ENCODE results near the gene TRABD. TPM values are rescaled to one million over a fixed set of nuclear protein-coding genes. Genes with fewer than 3 reads are reported as not detected.
"Not testable (repeated sequence)": the region's sequence is repeated elsewhere in the genome, so short reads cannot be mapped to it uniquely, and the experiment has no call there.

The TRABD gene
- total RNA-seq, 1 donor from 2014 or later: 45.0 TPM

- no peak for DNase-seq (ENCODE audit: extremely low read depth, low read depth, low spot score)
Observed at GRCh38 chr22:50200461-50201190, 14.9 kb downstream of the TRABD start, which contains the start of gene SELENOO. Gene SELENOO, plus strand, starts transcription at chr22:50201011. Its CDS starts 26 bp downstream, at chr22:50201037.

DNA sequence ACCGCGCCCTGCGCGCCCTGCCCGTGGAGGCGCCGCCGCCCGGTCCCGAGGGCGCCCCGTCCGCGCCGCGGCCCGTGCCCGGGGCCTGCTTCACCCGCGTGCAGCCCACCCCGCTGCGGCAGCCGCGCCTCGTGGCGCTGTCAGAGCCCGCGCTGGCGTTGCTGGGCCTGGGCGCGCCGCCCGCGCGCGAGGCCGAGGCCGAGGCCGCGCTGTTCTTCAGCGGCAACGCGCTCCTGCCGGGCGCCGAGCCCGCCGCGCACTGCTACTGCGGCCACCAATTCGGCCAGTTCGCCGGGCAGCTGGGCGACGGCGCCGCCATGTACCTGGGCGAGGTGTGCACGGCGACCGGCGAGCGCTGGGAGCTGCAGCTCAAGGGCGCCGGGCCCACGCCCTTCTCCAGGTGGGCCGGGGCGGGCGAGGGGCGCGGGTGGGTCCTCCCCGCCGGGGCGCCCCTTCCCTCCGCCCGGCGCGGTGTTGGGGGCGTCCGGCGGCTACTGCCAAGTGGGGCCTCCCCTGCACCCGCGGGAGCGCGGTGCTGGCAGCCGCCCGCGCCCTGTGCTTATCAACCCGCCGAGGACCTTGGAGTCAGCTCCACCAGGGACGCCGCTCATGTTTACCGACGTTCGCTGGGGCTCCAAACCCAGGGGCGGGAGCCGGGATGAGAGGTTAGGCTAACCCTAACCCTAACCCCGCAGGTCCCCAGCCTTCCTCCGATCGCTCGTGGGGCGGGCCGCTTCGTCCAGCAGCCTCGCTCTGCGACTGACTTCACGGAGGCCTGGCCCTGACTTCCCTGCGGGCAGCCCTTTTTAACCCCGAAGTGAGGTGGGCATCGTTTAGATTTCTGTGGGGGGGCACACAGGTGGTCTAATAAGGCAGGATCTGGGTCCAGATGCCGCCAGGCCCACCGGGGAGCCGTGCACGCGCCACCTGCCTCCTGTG, 15.7 kb downstream of the TRABD start:
- no peak for DNase-seq (ENCODE audit: extremely low read depth, low read depth, low spot score)

DNA sequence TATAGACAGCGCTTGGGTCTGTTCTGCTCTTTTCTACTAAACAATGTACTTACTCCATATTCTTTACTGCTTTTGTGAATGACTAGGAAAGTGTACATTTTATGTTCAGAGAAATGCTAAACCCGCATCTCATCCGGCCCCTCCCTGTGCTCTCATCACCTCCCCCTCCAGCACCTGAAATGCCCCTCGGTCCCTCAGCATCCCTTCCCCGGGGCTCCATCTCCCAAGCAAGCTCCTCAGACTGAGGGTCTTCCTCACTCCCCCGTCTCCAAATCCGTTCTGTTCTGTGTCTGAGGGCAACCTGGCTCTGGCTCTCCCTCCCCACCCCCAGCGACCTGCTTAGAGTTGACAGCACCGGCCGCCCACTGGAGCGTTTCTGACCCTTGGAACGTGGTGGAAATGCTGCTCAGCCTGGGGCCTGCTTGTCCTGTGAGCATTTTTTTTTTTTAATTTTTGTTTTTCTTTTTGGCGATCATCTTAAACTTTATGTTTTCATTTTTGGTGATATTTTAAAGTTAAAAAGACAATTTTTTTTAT, 16.5 kb downstream of the TRABD start:
- no peak for DNase-seq (ENCODE audit: extremely low read depth, low read depth, low spot score)

DNA sequence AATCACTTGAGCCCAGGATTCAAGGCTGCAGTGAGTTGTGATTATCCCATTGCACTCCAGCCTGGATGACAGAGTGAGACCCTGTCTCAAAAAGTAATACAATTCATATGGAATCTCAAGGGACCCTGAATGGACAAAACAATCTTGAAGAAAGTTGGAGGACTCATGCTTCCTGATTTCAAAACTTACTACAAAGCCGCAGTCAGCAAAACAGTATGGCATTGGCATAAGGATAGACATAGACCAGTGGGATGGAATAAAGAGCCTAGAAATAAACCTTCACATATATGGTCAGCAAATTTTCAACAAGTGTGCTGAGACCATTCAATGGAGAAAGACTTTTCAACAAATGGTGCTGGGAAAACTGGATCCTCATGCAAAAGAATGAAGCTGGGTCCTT, 17.6 kb downstream of the TRABD start:
- no peak for DNase-seq (ENCODE audit: extremely low read depth, low read depth, low spot score)

DNA sequence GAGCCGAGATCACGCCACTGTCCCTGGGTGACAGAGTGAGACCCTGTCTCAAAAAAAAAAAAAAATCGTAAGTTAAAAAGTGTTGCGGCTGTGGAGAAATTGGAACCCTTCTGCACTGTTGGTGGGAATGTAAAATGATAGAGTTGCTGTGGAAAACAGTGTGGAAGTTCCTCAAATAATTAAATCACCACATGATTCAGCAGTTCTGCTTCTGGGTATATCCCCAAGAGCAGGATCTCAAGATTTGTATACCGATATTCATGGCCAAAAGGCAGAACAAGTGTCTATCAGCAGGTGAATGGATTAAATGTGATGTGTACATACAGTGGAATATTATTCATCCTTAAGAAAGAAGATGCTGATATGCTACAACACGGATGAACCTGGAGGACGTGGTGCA, 18.9 kb downstream of the TRABD start:
- DNase-seq (ENCODE audit: extremely low read depth, low read depth, low spot score): no peak

- not testable (repeated sequence) for DNase-seq (ENCODE audit: extremely low read depth, low read depth, low spot score)
Observed at GRCh38 chr22:50204998-50205397, 19.3 kb downstream of the TRABD start.

DNA sequence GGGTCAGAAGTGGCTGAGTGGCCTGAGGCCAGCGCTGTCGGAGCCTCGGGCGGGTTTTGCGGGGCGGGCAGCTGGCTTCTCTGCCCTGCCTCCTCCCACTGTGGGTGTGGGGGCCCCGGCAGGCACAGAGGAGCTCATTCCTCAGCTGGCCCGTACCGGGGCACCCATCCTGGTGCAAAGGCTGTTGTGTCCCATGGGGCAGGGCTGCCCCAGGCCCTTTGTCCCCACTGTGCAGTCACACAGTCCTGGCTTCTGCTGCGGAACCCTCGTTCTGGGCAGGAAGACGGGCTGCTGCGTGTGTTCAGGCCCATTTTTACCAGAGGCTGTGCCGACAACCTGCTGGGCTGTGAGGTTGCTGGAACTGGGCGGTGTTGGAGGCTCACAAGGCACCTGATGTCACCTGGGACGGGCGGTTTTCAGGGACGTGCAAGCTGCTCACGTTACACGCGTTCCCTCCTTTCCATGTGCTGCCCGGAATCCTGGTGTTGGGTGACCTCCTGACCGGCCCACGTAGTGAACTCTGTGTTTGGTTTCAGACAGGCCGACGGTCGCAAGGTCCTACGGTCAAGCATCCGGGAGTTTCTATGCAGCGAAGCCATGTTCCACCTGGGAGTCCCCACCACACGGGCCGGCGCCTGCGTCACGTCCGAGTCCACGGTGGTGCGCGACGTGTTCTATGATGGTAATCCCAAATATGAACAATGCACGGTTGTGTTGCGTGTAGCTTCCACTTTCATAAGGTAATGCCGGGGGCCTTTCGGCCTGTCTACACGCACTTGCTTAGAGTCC, 20.3 kb downstream of the TRABD start:
- no peak for DNase-seq (ENCODE audit: extremely low read depth, low read depth, low spot score)

DNA sequence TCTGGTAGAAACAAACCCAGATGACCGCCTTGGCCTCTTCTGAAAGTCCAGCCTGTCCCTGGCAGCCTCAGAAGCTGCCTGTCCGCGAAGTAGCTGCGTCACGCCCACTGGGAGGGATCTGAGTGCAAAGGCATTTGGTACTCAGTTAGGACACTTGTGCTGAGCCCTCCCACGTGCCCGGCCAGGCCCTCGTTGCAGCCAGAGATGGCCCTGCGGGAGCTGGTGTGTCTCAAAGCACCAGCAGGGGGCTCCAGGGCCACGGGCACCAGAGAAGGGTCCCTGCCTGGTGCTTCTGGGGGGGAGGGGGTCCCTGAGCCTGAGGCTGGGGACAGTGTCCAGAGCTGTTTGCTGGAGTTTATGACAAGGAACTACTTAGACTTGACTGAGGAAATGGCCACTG, 20.9 kb downstream of the TRABD start:
- no peak for DNase-seq (ENCODE audit: extremely low read depth, low read depth, low spot score)

DNA sequence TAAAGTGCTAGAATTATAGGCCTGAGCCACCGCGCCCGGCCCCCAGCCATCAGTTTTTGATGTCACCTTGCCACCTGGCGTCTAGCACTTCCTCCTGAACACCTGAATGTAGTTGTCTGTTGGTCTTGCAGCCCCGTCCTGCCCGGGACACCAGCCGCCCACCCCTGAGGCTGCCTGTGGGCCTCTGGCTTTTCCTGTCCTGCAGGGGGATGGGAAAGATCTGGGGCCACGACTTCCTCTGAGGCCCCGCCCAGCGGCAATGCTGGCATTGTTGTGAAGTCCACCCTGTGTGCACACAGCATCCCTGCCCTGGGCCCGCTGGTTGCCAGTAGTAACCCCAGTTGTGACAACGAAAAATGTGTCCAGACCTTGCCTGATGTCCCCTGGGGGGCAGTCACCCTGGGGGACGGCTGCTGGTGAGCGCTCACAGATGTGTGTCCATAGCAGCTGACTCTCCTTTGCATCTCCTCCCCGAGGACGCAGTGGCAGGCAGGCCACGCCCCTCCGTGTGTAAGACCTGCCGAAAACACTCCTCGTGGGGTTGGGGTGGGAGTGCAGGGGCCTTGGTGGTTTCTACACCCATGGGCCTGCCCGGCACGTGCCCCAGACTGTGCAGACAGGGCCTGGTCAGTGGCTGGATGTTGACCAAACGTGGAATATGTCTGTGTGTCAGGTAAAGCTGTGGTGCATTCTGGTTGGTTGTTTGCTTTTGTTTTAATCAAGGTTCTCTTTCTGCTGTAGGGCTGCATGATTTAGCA, 21.8 kb downstream of the TRABD start:
- DNase-seq (ENCODE audit: extremely low read depth, low read depth, low spot score): no peak

DNA sequence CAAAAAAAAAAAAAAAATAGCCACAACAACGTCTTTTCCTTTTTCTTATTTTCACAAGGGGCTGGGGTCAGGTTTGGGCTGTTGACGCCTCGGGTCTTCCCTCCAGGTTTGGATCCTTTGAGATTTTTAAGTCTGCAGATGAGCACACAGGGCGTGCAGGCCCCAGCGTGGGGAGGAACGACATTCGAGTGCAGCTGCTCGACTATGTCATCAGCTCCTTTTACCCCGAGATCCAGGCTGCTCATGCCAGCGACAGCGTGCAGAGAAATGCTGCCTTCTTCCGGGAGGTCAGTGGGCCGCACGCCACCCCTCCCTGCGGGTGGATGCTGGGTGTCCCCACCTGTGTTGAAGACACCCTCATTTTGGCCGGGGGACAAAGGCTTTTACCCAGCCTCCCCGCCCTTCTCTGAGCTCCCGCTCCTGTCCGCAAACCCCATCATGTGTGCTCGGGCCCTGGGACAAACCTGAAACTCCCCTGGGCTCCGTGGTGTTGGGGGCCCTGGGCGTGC, 22.8 kb downstream of the TRABD start:
- DNase-seq (ENCODE audit: extremely low read depth, low read depth, low spot score): no peak

DNA sequence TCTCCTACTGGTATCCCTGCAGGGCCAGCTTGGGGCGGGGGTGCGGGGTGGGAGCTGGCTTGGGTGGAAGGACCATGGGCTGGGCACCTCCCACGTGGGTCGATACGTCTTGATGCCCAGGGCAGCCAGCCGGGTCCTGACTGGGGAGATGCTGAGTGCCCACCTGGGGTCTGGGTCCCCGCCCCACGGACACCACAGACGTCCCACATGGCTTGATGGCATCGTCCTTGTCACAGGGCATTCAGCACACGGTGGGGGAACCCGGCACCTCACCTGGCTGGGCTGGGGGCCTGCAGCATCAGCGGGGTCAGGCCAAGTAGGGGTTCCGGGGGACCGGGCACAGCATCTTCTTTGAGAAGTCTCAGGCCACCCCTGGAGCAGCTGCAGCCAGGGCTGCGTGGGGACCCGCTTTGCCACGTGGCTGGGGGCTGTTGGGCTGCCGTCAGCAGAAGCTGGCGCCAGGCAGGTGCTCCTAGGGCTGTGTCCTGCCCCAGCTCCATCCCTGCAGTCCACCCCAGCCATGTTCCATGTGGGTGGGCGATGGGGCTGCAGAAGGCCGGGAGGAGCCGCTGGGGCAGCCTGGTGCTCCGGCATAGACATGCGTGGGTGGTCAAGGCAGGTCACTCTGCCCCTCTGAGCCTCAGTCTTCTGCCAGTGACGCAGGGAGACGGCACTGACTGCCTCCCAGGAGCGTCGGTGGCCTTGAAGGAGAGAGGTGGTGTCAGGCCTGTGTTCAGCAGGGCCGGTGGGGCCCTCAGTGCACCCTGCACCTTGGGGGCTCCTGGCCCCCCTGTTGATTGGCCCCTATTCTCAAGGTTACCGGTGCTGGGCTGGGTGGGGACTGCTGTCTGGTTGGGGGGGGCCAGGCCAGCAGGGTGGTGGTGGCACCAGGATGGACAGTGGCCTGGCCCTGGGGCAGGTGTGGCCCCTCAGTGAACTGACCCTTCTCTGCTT, 23.5 kb downstream of the TRABD start:
- no peak for DNase-seq (ENCODE audit: extremely low read depth, low read depth, low spot score)

DNA sequence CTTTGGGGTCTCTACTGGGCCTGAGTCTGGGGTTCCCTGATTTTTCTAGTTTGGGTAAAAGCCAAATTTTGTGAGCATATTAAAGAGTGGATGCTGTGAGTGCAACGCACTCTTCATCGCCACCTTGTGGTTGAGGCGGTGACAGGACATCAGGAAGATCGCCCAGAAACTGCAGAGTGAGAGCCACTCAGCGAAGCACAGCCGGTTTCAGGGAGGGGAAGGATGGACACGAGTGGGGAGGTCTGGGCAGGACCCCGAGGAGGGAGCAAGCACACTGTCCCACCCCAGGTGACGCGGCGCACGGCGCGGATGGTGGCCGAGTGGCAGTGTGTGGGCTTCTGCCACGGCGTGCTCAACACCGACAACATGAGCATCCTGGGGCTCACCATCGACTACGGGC, 24.2 kb downstream of the TRABD start:
- no peak for DNase-seq (ENCODE audit: extremely low read depth, low read depth, low spot score)

DNA sequence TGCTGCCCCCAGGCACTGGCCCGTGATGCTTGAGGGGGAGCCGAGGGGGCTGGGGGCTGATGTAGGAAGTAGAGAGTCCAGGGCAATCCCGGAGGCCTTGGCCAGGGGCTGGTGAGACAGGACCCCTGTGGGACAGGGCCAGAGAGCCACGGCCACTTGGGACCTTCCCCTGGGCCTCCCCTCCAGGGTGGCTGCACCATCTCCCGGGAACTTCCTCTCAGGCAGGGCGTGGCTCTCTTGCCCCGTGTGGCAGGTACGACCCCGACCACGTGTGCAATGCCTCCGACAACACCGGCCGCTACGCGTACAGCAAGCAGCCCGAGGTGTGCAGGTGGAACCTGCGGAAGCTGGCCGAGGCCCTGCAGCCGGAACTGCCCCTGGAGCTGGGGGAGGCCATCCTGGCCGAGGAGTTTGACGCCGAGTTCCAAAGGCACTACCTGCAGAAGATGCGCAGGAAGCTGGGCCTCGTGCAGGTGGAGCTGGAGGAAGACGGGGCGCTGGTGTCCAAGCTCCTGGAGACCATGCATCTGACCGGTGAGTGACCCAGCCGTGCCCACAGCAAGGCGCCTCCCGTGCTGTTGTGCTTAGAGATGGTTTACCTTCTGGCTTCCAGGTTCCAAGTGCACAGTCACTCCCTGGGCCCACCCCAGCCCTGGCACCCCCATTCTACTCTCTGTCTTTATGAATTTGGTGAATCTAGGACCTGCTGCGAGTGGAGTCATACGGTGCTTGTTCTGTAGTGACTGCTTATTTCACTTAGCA, 24.8 kb downstream of the TRABD start:
- no peak for DNase-seq (ENCODE audit: extremely low read depth, low read depth, low spot score)

- DNase-seq (ENCODE audit: extremely low read depth, low read depth, low spot score): no peak
Observed at GRCh38 chr22:50211147-50211546, 25.4 kb downstream of the TRABD start.

GRCh38 chr22:50213263-50213662, 27.6 kb downstream of the TRABD start:
- DNase-seq (ENCODE audit: extremely low read depth, low read depth, low spot score): no peak

DNA sequence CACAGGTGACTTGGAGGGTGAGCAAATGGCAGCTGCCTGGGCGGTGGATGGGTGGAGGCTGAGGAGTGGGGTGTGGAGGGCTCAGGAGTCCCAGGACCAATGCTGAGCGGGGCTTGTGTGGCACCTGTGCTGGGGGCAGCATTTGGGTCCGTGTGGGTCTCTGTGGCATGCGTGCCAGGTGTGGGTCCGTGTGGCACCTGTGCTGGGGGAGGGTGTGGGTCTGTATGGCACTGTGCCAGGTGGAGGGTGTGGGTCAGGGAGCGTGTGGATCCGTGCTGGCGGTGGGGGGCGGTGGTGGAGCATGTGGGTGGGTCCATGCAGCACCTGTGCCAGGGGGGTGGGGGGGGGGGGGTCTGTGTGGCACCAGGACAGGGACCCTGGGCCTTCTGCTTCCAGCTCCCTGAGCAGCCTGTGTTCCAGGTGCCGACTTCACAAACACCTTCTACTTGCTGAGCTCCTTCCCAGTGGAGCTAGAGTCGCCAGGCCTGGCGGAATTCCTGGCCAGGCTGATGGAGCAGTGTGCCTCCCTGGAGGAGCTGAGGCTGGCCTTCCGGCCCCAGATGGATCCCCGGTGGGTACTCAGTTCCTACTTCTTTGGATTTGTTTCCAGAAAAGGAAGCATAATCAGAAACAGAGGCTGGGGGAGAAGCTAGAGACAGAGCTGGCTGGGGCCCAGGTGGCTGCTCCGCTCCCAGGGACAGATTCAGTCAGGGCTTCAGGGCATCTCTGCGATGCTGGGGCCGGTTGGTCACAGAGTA, 29.8 kb downstream of the TRABD start:
- no peak for DNase-seq (ENCODE audit: extremely low read depth, low read depth, low spot score)

GRCh38 chr22:50216055-50216683, 30.5 kb downstream of the TRABD start:
- DNase-seq (ENCODE audit: extremely low read depth, low read depth, low spot score): no peak
